ENCODE measurements around the gene GID8. TPM values are rescaled to one million over a fixed set of nuclear protein-coding genes. Genes with fewer than 3 reads are reported as not detected.

Gene GID8
- total and polyA plus RNA-seq, 2 of the 13 experiments (the other 11 are each of a cell fraction or from before 2014, with no cell fraction given) = 39.6 to 59.8 TPM

- TF ChIP-seq PBX3 (CRISPR knock-in tag; IDR thresholded peaks at IDR 0.05; ENCODE audit: borderline replicate concordance) (no peak), ZNF7 (CRISPR knock-in tag; IDR thresholded peaks at IDR 0.05) (no peak), KDM3A (CRISPR knock-in tag; IDR thresholded peaks at IDR 0.05; ENCODE audit: low read depth) (peak; percentile 88; the same call in 1 of the 2 replicates), TRIM24 (CRISPR knock-in tag; IDR thresholded peaks at IDR 0.05) (peak; percentile 83; the same call in 1 of the 2 replicates), ZBTB34 (CRISPR knock-in tag; IDR thresholded peaks at IDR 0.05) (peak; percentile 81; the same call in 1 of the 2 replicates), DNMT1 (CRISPR knock-in tag; IDR thresholded peaks at IDR 0.05) (peak; percentile 52; the same call in 1 of the 2 replicates), ARID4A (CRISPR knock-in tag; IDR thresholded peaks at IDR 0.05; ENCODE audit: borderline replicate concordance) (peak; percentile 97), ZNF281 (CRISPR knock-in tag; IDR thresholded peaks at IDR 0.05; ENCODE audit: borderline replicate concordance) (peak; percentile 100), ZNF710 (CRISPR knock-in tag; IDR thresholded peaks at IDR 0.05; ENCODE audit: borderline replicate concordance) (peak; percentile 97), ZNF775 (CRISPR knock-in tag; IDR thresholded peaks at IDR 0.05; ENCODE audit: borderline replicate concordance) (peak; percentile 97), ZNF225 (CRISPR knock-in tag; IDR thresholded peaks at IDR 0.05) (peak; percentile 55; the same call in 1 of the 2 replicates), ZNF782 (CRISPR knock-in tag; IDR thresholded peaks at IDR 0.05; ENCODE audit: borderline replicate concordance) (peak; percentile 67; the same call in 1 of the 2 replicates), ZBTB38 (CRISPR knock-in tag; IDR thresholded peaks at IDR 0.05) (peak; percentile 95), ZSCAN12 (CRISPR knock-in tag; IDR thresholded peaks at IDR 0.05) (no peak), ZIK1 (CRISPR knock-in tag; IDR thresholded peaks at IDR 0.05; ENCODE audit: borderline replicate concordance, low read depth) (peak; percentile 38; the same call in 1 of the 2 replicates), RBFOX2 (IDR thresholded peaks at IDR 0.05; ENCODE audit: low read depth, low read length) (no peak)
Measured at GRCh38 chr20:62916703-62917476, 21.1 kb upstream of the GID8 start (continued).
